ENCODE measurements around the gene ELK1. TPM values are rescaled to one million over a fixed set of nuclear protein-coding genes. Genes with fewer than 3 reads are reported as not detected.

The ELK1 gene
- total RNA-seq, 4 donors from 2014 or later: 14.9 to 18.2 (median 16.1) TPM

DNA sequence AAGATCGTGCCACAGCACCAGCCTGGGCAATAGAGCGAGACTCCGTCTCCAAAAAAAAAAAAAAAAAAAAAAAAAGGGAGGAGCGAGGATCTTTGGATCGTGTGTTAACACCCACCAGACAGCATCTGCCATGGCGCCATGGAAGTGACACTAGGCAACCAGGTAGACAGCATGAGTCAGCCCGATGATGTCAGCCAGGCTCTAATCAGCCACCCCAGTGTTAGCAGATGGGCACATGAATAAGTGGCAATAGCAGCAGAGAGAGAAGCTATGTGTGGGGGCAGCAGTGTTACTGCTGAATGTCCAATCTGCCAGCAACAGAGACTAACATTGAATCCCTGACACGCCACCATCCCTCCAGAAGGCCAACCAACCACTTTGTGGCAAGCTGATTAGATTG lies 37.3 kb downstream of the ELK1 start:
- H3K36me3 ChIP-seq: no peaks in the 10 kb centered on the region
- DNase-seq: peak in 1 of 3 donors; percentile 26
- H3K4me3 ChIP-seq: no peak overlapping the region
- H3K27ac ChIP-seq: no peak overlapping the region
- no peaks in the 10 kb centered on the region for H3K27me3 ChIP-seq
- no peak for TF ChIP-seq CTCF (IDR thresholded peaks at IDR 0.05)
- TF ChIP-seq POLR2A (IDR thresholded peaks at IDR 0.05): no peak
- no peaks in the 10 kb centered on the region for H3K4me1 ChIP-seq
- no peaks in the 10 kb centered on the region for H3K9me3 ChIP-seq

- peak in 1 of 3 donors; percentile 14 for DNase-seq
- Histone ChIP-seq H3K9me3 (no peaks in the 10 kb centered on the region), H3K27me3 (no peaks in the 10 kb centered on the region), H3K4me1 (no peaks in the 10 kb centered on the region), H3K27ac (no peak overlapping the region), H3K36me3 (no peaks in the 10 kb centered on the region), H3K4me3 (no peak overlapping the region)
- TF ChIP-seq POLR2A (IDR thresholded peaks at IDR 0.05): no peak
- no peak for TF ChIP-seq CTCF (IDR thresholded peaks at IDR 0.05)
Observed at GRCh38 chrX:47612418-47612817, 37.9 kb downstream of the ELK1 start.

DNA sequence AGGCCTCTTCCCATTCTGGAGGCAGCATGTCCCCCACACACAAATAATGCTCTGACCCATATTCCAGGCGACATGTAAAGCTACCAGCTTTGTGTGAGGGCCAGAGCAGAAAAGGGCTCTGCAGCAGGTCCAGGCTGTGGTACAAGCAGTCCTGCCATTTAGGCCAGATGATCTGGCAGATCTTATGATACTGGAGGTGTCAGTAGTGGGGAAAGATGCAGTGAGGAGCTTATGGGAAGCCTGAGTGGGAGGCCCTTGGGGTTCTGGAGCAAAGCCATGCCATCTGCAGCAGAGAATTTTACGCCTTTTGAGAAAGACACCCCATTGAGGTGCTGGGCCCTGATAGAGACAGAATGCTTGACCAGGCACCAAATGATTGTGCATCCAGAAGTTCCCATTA lies 38.4 kb downstream of the ELK1 start:
- Histone ChIP-seq H3K36me3 (no peaks in the 10 kb centered on the region), H3K27ac (no peak overlapping the region), H3K4me1 (no peaks in the 10 kb centered on the region), H3K4me3 (no peak overlapping the region), H3K9me3 (no peaks in the 10 kb centered on the region), H3K27me3 (no peaks in the 10 kb centered on the region)
- TF ChIP-seq CTCF (IDR thresholded peaks at IDR 0.05) (no peak), POLR2A (IDR thresholded peaks at IDR 0.05) (no peak)
- DNase-seq: no peak

DNA sequence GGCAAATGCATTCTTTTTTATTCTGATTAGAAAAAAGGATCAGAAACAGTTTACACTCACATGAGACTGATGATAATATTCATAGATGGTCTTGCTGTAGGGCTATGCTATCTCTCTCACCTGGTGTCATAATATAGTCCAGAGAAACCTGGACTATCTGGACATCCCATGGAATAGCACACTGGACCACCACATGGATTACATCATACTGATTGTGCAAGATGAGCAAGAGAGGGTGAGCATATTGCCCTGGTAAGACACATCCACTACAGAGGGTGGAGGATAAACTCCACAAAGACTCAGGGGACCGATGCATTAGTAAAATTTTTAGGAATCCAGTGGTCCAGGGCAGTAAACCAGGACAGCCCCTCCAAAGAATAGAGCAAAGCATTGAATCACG lies 38.9 kb downstream of the ELK1 start:
- no peak for DNase-seq
- no peak overlapping the region for H3K4me3 ChIP-seq
- no peaks in the 10 kb centered on the region for H3K36me3 ChIP-seq
- H3K9me3 ChIP-seq: no peaks in the 10 kb centered on the region
- TF ChIP-seq CTCF (IDR thresholded peaks at IDR 0.05) (no peak), POLR2A (IDR thresholded peaks at IDR 0.05) (no peak)
- no peak overlapping the region for H3K27ac ChIP-seq
- H3K4me1 ChIP-seq: no peaks in the 10 kb centered on the region
- no peaks in the 10 kb centered on the region for H3K27me3 ChIP-seq

DNA sequence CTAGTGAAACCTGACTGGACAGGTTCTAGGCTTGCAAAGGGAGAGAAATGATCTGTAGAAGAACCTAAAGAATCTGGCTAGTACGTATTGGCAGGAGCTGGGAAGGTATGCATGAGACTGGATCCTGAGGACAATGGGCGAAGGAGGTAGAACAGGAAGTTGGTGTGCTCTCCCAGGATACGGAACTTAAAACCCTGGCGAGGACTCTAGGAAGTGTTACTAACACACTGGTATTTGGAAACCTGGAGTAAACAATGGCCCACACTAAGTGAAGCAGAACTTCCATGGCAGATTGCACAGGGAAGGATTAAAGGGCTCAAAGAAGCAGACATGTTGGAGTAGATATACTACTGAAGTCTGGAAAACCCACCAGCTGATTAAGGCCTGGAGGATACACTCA lies 39.9 kb downstream of the ELK1 start:
- no peak for DNase-seq
- no peak overlapping the region for H3K4me3 ChIP-seq
- no peaks in the 10 kb centered on the region for H3K36me3 ChIP-seq
- no peak for TF ChIP-seq CTCF (IDR thresholded peaks at IDR 0.05)
- TF ChIP-seq POLR2A (IDR thresholded peaks at IDR 0.05): no peak
- H3K4me1 ChIP-seq: no peaks in the 10 kb centered on the region
- no peaks in the 10 kb centered on the region for H3K9me3 ChIP-seq
- H3K27ac ChIP-seq: no peak overlapping the region
- H3K27me3 ChIP-seq: no peaks in the 10 kb centered on the region

DNA sequence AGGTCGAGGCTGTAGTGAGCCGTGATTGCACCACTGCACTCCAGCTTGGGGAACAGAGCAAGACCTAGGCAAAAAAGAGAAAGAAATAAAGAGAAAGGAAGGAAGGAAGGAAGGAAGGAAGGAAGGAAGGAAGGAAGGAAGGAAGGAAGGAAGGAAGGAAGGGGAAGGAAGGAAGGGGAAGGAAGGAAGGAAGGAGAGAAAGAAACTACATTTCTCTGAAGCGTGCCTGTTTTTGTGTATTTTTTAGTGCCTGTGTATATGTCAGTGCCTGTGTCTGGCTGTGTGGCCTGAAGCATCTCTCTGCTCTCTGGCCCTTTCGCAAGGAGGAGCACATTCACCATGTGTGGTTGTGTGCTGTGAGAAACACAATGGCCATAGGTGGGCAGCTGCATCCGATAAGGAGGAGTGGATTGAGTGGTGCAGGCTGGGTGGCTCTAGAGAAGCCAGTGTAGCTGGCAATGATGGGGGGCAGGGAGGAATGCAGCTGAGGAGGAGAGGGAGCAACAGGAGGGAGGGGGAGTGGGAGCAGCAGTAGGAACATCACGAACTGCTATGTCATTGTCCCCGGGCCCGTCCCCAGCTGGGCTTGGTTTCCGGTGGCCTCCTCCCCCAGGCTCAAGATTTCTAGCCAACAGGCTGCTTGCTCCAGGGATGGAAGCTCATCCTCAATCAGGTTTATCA lies 42.1 kb downstream of the ELK1 start:
- no peaks in the 10 kb centered on the region for H3K27me3 ChIP-seq
- H3K36me3 ChIP-seq: no peaks in the 10 kb centered on the region
- TF ChIP-seq POLR2A (IDR thresholded peaks at IDR 0.05) (no peak), CTCF (IDR thresholded peaks at IDR 0.05) (no peak)
- H3K4me3 ChIP-seq: no peak overlapping the region
- DNase-seq: peak in 1 of 3 donors; percentile 30
- no peaks in the 10 kb centered on the region for H3K9me3 ChIP-seq
- no peak overlapping the region for H3K27ac ChIP-seq
- no peaks in the 10 kb centered on the region for H3K4me1 ChIP-seq
